Stimulated activated CD8-positive, alpha-beta memory T cell treated with anti-CD3 and anti-CD28 coated beads, Interleukin-12 subunit alpha, Interleukin-12 subunit beta, amount 100 ng/mL, for 4 hours (primary cell): ENCODE results near the gene DST.

Experiments
- DNase-seq: peaks from one replicate; pipeline ENCODE4 v3.0.0-alpha.2; 2020; ENCODE audit warnings: low read depth

Gene DST

GRCh38 chr6:56624046-56624727 is 18.5 kb downstream of the DST start:
- no peak for DNase-seq

GRCh38 chr6:56620229-56620868 is 22.3 kb downstream of the DST start:
- no peak for DNase-seq

DNA sequence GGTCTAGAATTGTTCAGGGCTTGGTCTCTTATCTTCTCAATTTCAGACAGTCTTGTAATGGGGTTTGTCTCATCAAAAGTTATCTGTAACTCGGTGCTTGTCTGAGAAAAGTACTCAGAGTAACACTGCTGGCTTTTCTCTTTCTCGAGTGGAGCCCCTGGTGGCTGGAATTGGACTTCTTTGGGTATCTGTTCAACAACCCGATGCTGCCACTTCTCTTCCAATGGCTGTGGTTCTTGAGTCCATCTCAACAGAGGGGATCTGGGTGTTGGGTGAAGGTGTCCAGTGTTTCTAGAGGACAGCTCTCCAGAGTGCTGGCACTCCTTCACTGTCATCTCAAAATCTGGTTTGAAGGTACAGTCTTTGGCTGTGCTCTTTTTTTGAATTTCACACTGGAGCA is 24.6 kb downstream of the DST start:
- DNase-seq: no peak

- DNase-seq: no peak
These were observed 25.7 kb downstream of the DST start for GRCh38 chr6:56616967-56617366.

GRCh38 chr6:56613247-56613851 is 29.3 kb downstream of the DST start:
- no peak for DNase-seq

DNA sequence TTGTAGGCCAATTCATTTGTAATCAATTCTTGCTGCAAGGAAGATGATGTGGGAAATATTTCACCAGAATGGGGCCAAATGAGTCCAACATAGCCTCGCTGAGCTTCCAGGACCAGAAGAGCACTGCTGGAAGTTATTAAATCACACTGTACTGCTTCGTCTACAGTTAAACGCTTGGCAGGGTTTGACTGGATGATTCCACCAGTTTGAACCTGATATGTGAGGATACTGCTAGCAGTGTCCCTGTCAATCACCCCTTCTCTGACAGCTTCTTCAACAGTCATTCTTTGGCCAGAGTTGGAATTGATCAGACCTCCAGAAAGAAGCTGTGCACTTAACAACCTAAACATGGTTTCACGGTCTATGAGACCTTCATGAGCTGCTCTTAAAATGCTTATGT is 34.4 kb downstream of the DST start:
- no peak for DNase-seq

DNA sequence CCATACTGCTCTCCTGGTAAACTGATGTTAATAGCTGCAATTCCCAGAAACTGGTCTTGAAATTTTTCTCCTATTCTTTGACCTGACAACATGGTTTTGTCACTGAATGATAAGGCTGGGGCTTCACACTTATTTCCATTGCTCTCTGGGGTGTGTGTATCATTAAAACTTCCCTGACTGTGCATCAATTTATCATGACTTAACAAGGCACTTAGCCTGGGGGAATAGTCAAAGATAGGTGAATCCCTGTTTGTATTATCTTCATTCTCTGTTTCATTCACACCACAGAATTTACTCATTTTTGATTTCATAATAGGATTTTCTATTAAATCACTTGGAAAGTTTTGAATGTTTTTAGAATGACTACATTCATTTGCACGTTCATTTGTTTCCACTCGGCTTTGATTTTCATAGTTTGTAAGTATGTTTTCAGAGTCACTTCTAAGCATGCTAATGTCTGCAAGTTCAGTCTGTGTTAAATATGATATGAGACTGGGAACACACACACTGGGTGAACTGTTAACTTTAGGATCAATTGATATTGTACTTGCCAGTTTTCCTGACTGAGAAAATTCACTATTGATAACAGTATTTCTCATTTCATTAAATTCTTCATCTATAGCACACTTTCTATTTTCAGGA is 35.5 kb downstream of the DST start:
- DNase-seq: no peak

- no peak for DNase-seq
These were observed 37.3 kb downstream of the DST start for GRCh38 chr6:56605435-56605834.

- no peak for DNase-seq
These were observed 38.5 kb downstream of the DST start for GRCh38 chr6:56604186-56604585.

- no peak for DNase-seq
These were observed 41.3 kb downstream of the DST start for GRCh38 chr6:56601390-56601789.

GRCh38 chr6:56595490-56596122 is 47.1 kb downstream of the DST start:
- DNase-seq: no peak

DNA sequence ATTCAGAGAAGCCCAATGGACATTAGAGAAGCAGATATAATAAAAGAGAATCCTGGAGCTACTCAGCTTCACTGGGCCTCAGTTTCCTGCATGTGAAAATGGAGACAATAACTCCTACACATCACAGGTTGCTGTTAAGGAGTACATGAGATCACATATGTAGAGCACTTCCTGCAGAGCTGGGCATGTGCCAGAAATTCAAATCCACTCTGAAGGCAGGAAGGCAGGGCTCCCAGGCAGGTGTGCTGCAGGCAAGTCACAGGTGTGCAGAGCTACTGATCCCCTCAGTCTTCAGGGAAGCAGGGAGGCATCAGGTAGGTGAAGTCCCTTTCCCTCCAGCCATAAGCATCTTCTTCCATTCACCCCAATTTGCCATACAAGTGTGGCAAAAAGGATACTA is 48.0 kb downstream of the DST start:
- DNase-seq: no peak

GRCh38 chr6:56593801-56594318 is 48.8 kb downstream of the DST start:
- DNase-seq: no peak

DNA sequence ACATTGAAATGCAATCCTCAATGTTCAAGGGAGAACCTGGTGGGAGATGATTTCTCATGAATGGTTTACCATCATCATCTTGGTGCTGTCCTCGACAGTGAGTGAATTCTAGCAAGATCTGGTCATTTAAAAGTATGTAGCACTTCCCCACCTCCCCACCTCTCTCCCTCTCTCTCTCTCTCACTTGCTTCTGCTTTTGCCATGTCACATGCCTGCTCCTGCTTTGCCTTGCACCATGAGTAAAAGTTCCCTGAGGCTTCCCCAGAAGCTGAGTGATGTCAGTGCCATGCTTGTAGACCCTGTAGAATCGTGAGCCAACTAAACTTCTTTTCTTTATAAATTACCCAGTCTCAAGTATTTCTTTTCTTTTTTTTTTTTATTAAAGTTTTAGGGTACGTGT is 60.5 kb downstream of the DST start:
- no peak for DNase-seq

GRCh38 chr6:56581296-56581925 is 61.3 kb downstream of the DST start:
- no peak for DNase-seq

- no peak for DNase-seq
These were observed 62.4 kb downstream of the DST start for GRCh38 chr6:56580271-56580670.

GRCh38 chr6:56579155-56579851 is 63.4 kb downstream of the DST start:
- no peak for DNase-seq

- DNase-seq: no peak
These were observed 67.0 kb downstream of the DST start for GRCh38 chr6:56575736-56576135.

- no peak for DNase-seq
These were observed 68.4 kb downstream of the DST start for GRCh38 chr6:56574292-56574691.

- no peak for DNase-seq
These were observed 69.1 kb downstream of the DST start for GRCh38 chr6:56573624-56574023.

GRCh38 chr6:56572788-56573471 is 69.8 kb downstream of the DST start:
- no peak for DNase-seq
